ENCODE results near the gene PROSER2. TPM values are rescaled to one million over a fixed set of nuclear protein-coding genes. Genes with fewer than 3 reads are reported as not detected.

PROSER2 gene
- total RNA-seq, 1 experiment from 2014 or later, result 10.6 TPM

DNA sequence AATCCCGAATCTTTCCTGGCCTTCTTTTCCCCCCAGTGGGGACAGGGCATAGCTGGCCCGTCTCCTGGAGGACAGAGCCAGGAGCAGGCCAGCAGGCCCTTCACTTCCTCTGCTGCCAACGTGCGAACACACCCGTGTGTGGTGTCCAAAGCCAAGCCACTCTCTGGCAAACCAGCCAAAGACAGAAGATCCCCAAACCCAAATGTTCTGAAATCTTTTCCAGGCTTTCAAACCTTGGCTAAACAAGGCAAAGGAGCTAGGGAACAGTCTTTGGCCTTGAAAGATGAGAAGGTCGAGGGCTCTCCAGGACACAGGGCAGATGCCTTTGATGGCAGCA lies 63.0 kb downstream of the PROSER2 start:
- H3K36me3 Mint-ChIP-seq (ENCODE audit: insufficient read depth in 1 of 3, low read depth in 3 of 3), result no peaks in the 10 kb centered on the region

More for the DNA sequence above, 63.0 kb downstream of the PROSER2 start:
- H3K4me1 Mint-ChIP-seq, result peaks cover 2 to 4% of the 10 kb centered on the region in 2 experiments; a peak in 3 of 4 replicates
- Histone ChIP-seq H3K56ac (ENCODE audit: insufficient read length, low read depth, low read length) (no peak overlapping the region), H4K91ac (ENCODE audit: insufficient read length, low read depth, low read length) (no peak overlapping the region), H2AK5ac (ENCODE audit: insufficient read length, low read length) (no peak overlapping the region), H2BK20ac (ENCODE audit: low read depth, low read length, poor library complexity, severe bottlenecking) (no peak overlapping the region), H3K79me2 (ENCODE audit: insufficient read depth, low read length) (no peaks in the 10 kb centered on the region), H2BK120ac (ENCODE audit: low read depth, low read length, poor library complexity, severe bottlenecking) (no peak overlapping the region), H3K79me1 (ENCODE audit: insufficient read depth, low read depth, low read length, poor library complexity, severe bottlenecking) (no peaks in the 10 kb centered on the region), H2BK12ac (ENCODE audit: insufficient read length, low read depth, low read length) (no peak overlapping the region), H2BK15ac (ENCODE audit: low read depth, low read length) (no peak overlapping the region), H4K20me1 (ENCODE audit: control insufficient read depth, insufficient read depth, insufficient read length) (no peaks in the 10 kb centered on the region), H3K14ac (ENCODE audit: insufficient read depth, low read length) (no peak overlapping the region), H2BK5ac (ENCODE audit: insufficient read length, low read length) (no peak overlapping the region), H3K23ac (ENCODE audit: insufficient read length, low read depth, low read length) (no peak overlapping the region), H3K27me3 (ENCODE audit: insufficient read depth, low read length) (no peaks in the 10 kb centered on the region), H3K4me1 (ENCODE audit: insufficient read depth, low read length) (no peaks in the 10 kb centered on the region), H3K4me2 (ENCODE audit: insufficient read depth, insufficient read length, low read length) (no peak overlapping the region), H4K8ac (replicated peaks; ENCODE audit: insufficient read length, low read depth, low read length) (no peak overlapping the region), H3T11ph (ENCODE audit: low read length) (no peak overlapping the region), H3K23me2 (ENCODE audit: insufficient read length, low read depth, low read length, poor library complexity, severe bottlenecking) (no peaks in the 10 kb centered on the region), H3K18ac (ENCODE audit: insufficient read length, low read depth, low read length) (no peak overlapping the region), H3K4ac (ENCODE audit: low read depth, low read length) (no peak overlapping the region), H3K27ac (ENCODE audit: insufficient read length, low read depth, low read length) (no peak overlapping the region), H4K5ac (ENCODE audit: insufficient read length, low read depth, low read length) (no peak overlapping the region), H3K9me3 (ENCODE audit: control insufficient read depth, low read depth, low read length) (no peaks in the 10 kb centered on the region), H3K9ac (ENCODE audit: extremely low read depth, insufficient read length, low read length) (no peak overlapping the region), H2AFZ (ENCODE audit: low read length) (no peak overlapping the region)
- no peak for DNase-seq
- no CpG with 5 or more reads among the region's 6 CpGs for WGBS (ENCODE audit: extremely low coverage, insufficient read length, low lambda C conversion rate)
- no peaks in the 10 kb centered on the region; a peak in 1 of 5 replicates for H3K9me3 Mint-ChIP-seq
- TF ChIP-seq, protein P1, sequence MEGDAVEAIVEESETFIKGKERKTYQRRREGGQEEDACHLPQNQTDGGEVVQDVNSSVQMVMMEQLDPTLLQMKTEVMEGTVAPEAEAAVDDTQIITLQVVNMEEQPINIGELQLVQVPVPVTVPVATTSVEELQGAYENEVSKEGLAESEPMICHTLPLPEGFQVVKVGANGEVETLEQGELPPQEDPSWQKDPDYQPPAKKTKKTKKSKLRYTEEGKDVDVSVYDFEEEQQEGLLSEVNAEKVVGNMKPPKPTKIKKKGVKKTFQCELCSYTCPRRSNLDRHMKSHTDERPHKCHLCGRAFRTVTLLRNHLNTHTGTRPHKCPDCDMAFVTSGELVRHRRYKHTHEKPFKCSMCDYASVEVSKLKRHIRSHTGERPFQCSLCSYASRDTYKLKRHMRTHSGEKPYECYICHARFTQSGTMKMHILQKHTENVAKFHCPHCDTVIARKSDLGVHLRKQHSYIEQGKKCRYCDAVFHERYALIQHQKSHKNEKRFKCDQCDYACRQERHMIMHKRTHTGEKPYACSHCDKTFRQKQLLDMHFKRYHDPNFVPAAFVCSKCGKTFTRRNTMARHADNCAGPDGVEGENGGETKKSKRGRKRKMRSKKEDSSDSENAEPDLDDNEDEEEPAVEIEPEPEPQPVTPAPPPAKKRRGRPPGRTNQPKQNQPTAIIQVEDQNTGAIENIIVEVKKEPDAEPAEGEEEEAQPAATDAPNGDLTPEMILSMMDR (conservative IDR thresholded peaks at IDR 0.05), result no peak
- no peak overlapping the region for H3K27ac Mint-ChIP-seq
- no peak overlapping the region for H3K4me3 Mint-ChIP-seq
- no peaks in the 10 kb centered on the region for H3K27me3 Mint-ChIP-seq (ENCODE audit: low read depth)
